ELR (cell line): ENCODE results near the gene NR2F1-AS1.

Experiments used
- DNase-seq: peaks from one replicate; pipeline ENCODE4 v3.0.0-alpha.2; 2015; ENCODE audit warnings: low read depth

The NR2F1-AS1 gene

GRCh38 chr5:93384995-93385394, 196.0 kb downstream of the NR2F1-AS1 start:
- DNase-seq = no peak

- no peak for DNase-seq
Observed at GRCh38 chr5:93384026-93384425, 197.0 kb downstream of the NR2F1-AS1 start.

DNA sequence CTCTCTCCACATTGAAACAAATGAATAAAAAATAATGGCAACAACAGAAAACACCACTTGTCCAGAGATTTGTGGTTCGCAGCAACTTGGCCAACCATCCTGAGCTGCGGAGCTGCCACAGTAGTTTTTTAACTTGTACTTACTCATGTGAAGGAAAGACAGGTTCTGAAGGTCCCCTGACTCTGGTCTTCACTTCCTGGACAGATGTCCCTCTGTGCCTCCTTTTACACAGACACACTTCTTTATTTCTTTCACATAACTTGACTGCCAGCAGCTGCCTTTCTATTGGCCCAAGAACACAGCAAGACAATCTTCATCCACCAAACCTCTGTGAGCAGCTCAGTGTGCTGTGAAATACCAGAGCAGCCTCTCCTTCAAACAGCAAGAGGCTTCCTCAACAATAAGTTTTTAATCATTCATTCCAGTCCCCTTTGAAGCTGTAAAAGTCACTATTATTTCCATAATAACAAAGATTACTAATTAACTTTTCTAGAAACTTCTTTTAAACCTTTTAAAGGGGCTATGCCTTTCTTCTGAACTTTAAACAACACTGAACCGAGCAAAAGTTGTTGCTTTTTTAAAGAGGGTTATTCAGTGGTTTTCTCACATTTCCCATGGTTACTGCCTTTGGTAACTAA, 198.7 kb downstream of the NR2F1-AS1 start:
- DNase-seq = no peak

DNA sequence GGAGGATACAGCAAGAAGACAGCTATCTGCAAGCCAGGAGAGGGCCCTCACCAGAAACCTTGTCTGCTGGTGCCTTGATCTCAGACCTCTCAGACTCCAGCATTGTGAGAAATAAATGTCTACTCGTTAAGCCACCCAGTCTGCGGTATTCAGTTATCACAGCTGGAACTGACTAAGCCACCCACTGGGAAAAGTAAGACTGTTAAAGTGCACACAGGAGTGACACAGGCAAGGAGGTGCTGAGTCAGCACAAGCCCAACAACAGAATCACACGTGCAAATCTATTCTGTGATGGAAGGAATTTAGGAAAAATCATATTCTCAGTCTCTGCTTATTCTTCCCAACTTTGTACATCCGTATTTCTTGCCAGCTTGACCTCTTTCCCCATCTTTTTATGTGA, 200.0 kb downstream of the NR2F1-AS1 start:
- no peak for DNase-seq

GRCh38 chr5:93378073-93378472, 202.9 kb downstream of the NR2F1-AS1 start:
- DNase-seq = peak; percentile 76

DNA sequence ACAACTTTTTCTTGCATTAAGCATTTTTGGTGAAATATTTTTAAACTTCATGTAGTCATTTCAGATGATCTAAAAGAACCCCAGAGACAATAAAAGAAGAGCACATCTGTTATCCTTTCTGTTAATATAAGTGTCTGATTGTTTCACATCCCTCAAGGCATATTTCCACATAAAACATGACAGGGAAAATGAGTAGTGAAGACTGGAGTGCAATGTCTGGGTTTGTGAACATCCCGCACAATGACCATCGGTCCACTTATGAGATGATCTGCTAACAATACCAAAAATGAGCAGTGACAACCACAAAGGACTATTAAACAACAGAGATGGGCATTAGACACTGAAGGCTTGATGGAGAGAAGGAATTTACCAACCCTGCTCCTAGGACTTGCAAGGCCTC, 209.1 kb downstream of the NR2F1-AS1 start:
- DNase-seq = no peak

- no peak for DNase-seq
Observed at GRCh38 chr5:93364378-93364777, 216.6 kb downstream of the NR2F1-AS1 start.

- no peak for DNase-seq
Observed at GRCh38 chr5:93360436-93361088, 220.5 kb downstream of the NR2F1-AS1 start.

DNA sequence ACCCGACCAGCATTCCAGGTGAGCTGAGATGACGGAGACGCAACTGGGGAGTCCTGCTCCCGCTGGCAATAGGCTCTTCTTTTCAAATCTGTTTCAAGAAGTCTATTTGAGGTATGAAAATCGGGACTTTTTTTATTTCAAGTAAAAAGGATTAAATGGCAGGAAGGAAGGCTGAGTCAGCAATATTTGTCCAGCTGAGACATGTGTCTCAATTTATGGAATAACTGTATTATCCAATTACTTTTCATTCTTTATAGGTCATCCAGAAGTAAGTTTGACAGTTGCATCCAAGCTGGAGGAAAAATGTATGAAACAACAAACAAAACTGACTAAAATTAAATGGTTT, 221.1 kb downstream of the NR2F1-AS1 start:
- DNase-seq = no peak
